Measurements from ENCODE around the gene RPL41.

- no peak for TF ChIP-seq MTA3 (IDR thresholded peaks at IDR 0.05; ENCODE audit: borderline replicate concordance, low read length)
- no peak for TF ChIP-seq NFYB (IDR thresholded peaks at IDR 0.05; ENCODE audit: insufficient read depth, low read depth, low read length)
- no peak for TF ChIP-seq CUX1 (IDR thresholded peaks at IDR 0.05; ENCODE audit: insufficient replicate concordance, low read depth, low read length)
- no peak for TF ChIP-seq ZBTB11 (CRISPR knock-in tag; IDR thresholded peaks at IDR 0.05)
- TF ChIP-seq JUND (IDR thresholded peaks at IDR 0.05; ENCODE audit: low read depth, low read length) = no peak
- TF ChIP-seq ZNF274 (IDR thresholded peaks at IDR 0.05; ENCODE audit: insufficient read depth, insufficient read length) = no peak
- TF ChIP-seq RAD21 (IDR thresholded peaks at IDR 0.05; ENCODE audit: insufficient read depth, low read depth, low read length) = no peak
- TF ChIP-seq EGR1 (IDR thresholded peaks at IDR 0.05; ENCODE audit: borderline replicate concordance in 1 of 2, low read depth in 2 of 2, low read length in 2 of 2) = no peak
- TF ChIP-seq SRF (IDR thresholded peaks at IDR 0.05; ENCODE audit: low read depth in 2 of 2, low read length in 2 of 2) = no peak
- TF ChIP-seq CBX5 (IDR thresholded peaks at IDR 0.05; ENCODE audit: low read depth) = no peak
- TF ChIP-seq GABPA (IDR thresholded peaks at IDR 0.05; ENCODE audit: low read depth) = no peak
- no peak for TF ChIP-seq EZH2 (IDR thresholded peaks at IDR 0.05; ENCODE audit: borderline replicate concordance, control insufficient read depth, low read depth, low read length)
- no peak for TF ChIP-seq RUNX3 (IDR thresholded peaks at IDR 0.05; ENCODE audit: low read length)
- TF ChIP-seq EP300 (IDR thresholded peaks at IDR 0.05; ENCODE audit: borderline replicate concordance in 1 of 2, control insufficient read depth in 1 of 2, low read depth in 2 of 2, low read length in 2 of 2) = no peak
These were observed 36.5 kb upstream of the RPL41 start, which contains the start of gene ERBB3 for GRCh38 chr12:56079723-56080555.
